Measurements from ENCODE around the gene MTA3.
"Not testable (repeated sequence)": the region's sequence is repeated elsewhere in the genome, so short reads cannot be mapped to it uniquely, and the experiment has no call there.

Gene MTA3

GRCh38 chr2:42602218-42602875, 33.9 kb downstream of the MTA3 start:
- H3K27me3 ChIP-seq (ENCODE audit: insufficient read depth, low read depth, severe bottlenecking) = no peaks in the 10 kb centered on the region
- H3K9me3 ChIP-seq (ENCODE audit: severe bottlenecking) = no peaks in the 10 kb centered on the region
- peaks cover 6% of the 10 kb centered on the region for H3K36me3 ChIP-seq
- H3K27ac ChIP-seq = no peak overlapping the region
- no peak for DNase-seq
- no peak overlapping the region for H3K4me3 ChIP-seq (ENCODE audit: low read depth, low read length)
- TF ChIP-seq CTCF (IDR thresholded peaks at IDR 0.05; ENCODE audit: low read depth, low read length) = no peak

- no peaks in the 10 kb centered on the region for H3K9me3 ChIP-seq (ENCODE audit: severe bottlenecking)
- H3K27me3 ChIP-seq (ENCODE audit: insufficient read depth, low read depth, severe bottlenecking) = no peaks in the 10 kb centered on the region
- no peak overlapping the region for H3K4me3 ChIP-seq (ENCODE audit: low read depth, low read length)
- peaks cover 6% of the 10 kb centered on the region for H3K36me3 ChIP-seq
- no peak for TF ChIP-seq CTCF (IDR thresholded peaks at IDR 0.05; ENCODE audit: low read depth, low read length)
- H3K27ac ChIP-seq = no peak overlapping the region
- no peak for DNase-seq
These were observed 34.4 kb downstream of the MTA3 start for GRCh38 chr2:42602876-42603219.

GRCh38 chr2:42604341-42604867, 36.0 kb downstream of the MTA3 start:
- peaks cover 15% of the 10 kb centered on the region for H3K36me3 ChIP-seq
- not testable (repeated sequence) for DNase-seq; H3K27me3 ChIP-seq (ENCODE audit: insufficient read depth, low read depth, severe bottlenecking); H3K4me3 ChIP-seq (ENCODE audit: low read depth, low read length); H3K9me3 ChIP-seq (ENCODE audit: severe bottlenecking)
- H3K27ac ChIP-seq = peak overlapping the region; percentile 84

- H3K9me3 ChIP-seq (ENCODE audit: severe bottlenecking); H3K4me3 ChIP-seq (ENCODE audit: low read depth, low read length); H3K27ac ChIP-seq; H3K27me3 ChIP-seq (ENCODE audit: insufficient read depth, low read depth, severe bottlenecking); DNase-seq: not testable (repeated sequence)
- peaks cover 29% of the 10 kb centered on the region for H3K36me3 ChIP-seq
These were observed 37.7 kb downstream of the MTA3 start for GRCh38 chr2:42606166-42606565.

- Histone ChIP-seq H3K27ac (no peak overlapping the region), H3K27me3 (ENCODE audit: insufficient read depth, low read depth, severe bottlenecking) (no peaks in the 10 kb centered on the region), H3K4me3 (ENCODE audit: low read depth, low read length) (no peak overlapping the region), H3K36me3 (peaks cover 30% of the 10 kb centered on the region), H3K9me3 (ENCODE audit: severe bottlenecking) (no peaks in the 10 kb centered on the region)
- TF ChIP-seq CTCF (IDR thresholded peaks at IDR 0.05; ENCODE audit: low read depth, low read length) = no peak
- DNase-seq = no peak
These were observed 38.7 kb downstream of the MTA3 start for GRCh38 chr2:42607101-42607637.

- Histone ChIP-seq H3K27ac (no peak overlapping the region), H3K4me3 (ENCODE audit: low read depth, low read length) (no peak overlapping the region), H3K9me3 (ENCODE audit: severe bottlenecking) (no peaks in the 10 kb centered on the region), H3K27me3 (ENCODE audit: insufficient read depth, low read depth, severe bottlenecking) (no peaks in the 10 kb centered on the region), H3K36me3 (peaks cover 49% of the 10 kb centered on the region)
- no peak for DNase-seq
- no peak for TF ChIP-seq CTCF (IDR thresholded peaks at IDR 0.05; ENCODE audit: low read depth, low read length)
These were observed 45.0 kb downstream of the MTA3 start for GRCh38 chr2:42613281-42614064.

Data from WERI-Rb-1 (cell line).